ENCODE results near the gene DNASE1L1. TPM values are rescaled to one million over a fixed set of nuclear protein-coding genes. Genes with fewer than 3 reads are reported as not detected.
"Not testable (repeated sequence)": the region's sequence is repeated elsewhere in the genome, so short reads cannot be mapped to it uniquely, and the experiment has no call there.

Gene DNASE1L1
- total RNA-seq, 1 donor from 2014 or later: 13.5 TPM

DNA sequence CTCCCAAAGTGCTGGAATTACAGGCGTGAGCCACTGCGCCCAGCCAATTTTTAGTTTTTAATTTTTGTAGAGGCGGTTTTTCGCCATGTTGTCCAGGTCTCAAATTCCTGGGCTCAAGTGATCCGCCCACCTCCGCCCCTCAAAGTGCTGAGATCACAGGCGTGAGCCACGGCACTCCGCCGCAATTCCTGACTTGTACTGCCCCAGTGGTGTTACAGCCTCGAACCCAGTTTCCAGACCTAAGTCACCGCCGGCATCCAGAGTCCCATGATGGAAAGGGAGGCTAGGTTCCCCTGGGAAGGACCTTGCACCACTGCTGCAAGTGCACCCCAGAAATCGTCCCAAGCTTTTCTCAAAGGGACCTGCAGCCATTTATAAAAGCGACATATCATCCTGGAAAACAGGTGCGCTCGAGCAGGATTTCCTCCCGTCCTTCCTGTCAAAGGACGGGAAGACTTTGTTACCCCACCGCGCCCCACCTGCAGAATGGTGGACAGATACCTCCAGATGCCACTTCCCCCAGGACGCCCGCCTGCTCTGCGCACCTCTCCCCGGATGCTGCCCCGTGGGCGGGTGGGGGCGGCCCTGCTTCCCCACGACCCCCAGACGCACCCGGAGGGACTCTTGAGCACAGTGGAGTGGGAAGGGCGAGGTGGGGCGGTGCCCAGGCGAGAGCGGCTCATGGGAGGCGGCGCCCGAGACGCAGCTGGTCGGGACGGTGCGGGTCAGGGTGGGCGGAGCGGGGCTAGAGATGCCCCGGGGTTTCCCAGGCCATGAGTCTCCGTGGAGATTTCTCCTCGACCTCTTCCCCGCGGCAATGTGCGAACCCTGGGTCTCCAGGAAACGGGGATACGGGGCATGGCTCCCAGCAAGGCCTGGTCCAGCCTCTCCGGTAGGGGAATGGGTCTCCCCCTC, 11.8 kb downstream of the DNASE1L1 start:
- Mint-ChIP-seq H3K4me3 (peak overlapping the region; percentile 92), H3K36me3 (ENCODE audit: low read depth) (peaks cover 35% of the 10 kb centered on the region), H3K4me1 (peaks cover 11% of the 10 kb centered on the region), H3K27ac (peak overlapping the region; percentile 100), H3K27me3 (no peaks in the 10 kb centered on the region), H3K9me3 (no peaks in the 10 kb centered on the region)
- intact Hi-C loops (cut with micrococcal nuclease): loop anchor here (5.0 kb wide), 2 partner anchors 40 to 80 kb away; partner anchors contain the start of genes GDI1 and LAGE3
- DNase-seq: peak; percentile 89

DNA sequence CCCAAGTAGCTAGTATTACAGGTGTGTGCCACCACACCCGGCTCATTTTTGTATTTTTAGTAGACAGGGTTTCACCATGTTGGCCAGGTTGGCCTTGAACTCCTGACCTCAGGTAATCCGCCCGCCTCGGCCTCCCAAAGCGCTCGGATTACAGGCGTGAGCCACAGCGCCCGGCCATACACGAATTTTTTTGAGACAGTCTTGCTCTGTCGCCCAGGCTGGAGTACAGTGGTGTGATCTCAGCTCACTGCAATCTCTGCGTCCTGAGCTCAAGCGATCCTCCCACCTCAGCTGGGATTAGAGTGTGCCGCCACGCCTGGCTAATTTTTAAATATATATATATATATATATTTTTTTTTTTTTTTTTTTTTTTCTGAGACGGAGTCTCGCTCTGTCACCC, 12.7 kb downstream of the DNASE1L1 start:
- Mint-ChIP-seq H3K36me3 (ENCODE audit: low read depth) (peaks cover 33% of the 10 kb centered on the region), H3K4me3 (peak overlapping the region; percentile 92), H3K4me1 (peaks cover 11% of the 10 kb centered on the region)
- not testable (repeated sequence) for DNase-seq, H3K27me3 Mint-ChIP-seq, H3K9me3 Mint-ChIP-seq, H3K27ac Mint-ChIP-seq
- intact Hi-C loops (cut with micrococcal nuclease): loop anchor here (5.0 kb wide), 2 partner anchors 41 to 81 kb away; partner anchors contain the start of genes GDI1 and LAGE3

DNA sequence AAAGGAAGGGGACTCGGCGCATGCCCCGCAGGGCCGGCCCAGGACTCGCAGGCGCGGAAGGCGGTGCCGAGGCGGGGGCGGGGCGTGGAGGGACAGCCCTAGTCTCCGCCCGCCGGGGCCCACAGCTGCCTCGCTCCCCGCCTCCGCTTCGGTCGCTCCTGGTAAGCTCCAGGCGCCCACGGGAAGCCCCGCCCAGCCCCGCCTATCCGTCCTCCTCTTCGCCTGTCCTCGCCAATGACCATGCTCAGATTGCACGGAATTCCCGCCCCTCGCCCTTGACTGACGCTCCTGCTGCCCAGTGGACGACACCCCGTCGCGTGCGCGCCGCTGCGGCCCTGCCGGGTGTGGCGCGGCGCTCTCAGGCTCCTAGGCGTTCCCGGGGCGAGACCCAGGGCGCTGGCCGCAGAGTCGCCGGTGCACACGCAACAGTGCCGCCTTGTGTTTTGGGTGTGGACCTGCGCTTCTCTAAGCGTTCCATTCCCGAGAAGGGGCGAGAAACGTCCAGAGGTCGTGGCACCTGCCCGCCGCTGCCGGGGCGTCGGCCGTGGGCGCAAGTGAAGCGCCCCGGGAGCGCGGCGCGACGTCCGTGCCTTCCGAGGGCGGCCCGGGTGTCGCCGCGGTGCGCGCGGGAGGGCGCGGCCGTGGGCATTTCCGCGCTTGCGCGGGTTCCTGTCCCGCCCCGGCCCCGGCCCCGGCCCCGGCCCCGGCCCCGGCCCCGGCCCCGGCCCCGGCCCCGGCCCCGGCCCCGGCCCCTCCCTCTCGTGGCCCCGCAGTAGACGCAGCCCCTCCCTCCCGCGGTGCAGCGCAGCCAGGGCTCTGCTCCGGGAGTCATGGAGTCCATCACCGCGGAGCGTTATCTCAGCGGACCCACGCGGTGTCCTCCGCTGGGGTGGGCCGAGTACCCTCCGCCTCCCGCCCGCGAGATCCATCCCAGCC, 19.0 kb downstream of the DNASE1L1 start:
- H3K4me3 Mint-ChIP-seq; H3K27ac Mint-ChIP-seq; H3K9me3 Mint-ChIP-seq; H3K27me3 Mint-ChIP-seq; intact Hi-C loops (cut with micrococcal nuclease); H3K36me3 Mint-ChIP-seq (ENCODE audit: low read depth); H3K4me1 Mint-ChIP-seq: not testable (repeated sequence)
- DNase-seq: peak; percentile 80

DNA sequence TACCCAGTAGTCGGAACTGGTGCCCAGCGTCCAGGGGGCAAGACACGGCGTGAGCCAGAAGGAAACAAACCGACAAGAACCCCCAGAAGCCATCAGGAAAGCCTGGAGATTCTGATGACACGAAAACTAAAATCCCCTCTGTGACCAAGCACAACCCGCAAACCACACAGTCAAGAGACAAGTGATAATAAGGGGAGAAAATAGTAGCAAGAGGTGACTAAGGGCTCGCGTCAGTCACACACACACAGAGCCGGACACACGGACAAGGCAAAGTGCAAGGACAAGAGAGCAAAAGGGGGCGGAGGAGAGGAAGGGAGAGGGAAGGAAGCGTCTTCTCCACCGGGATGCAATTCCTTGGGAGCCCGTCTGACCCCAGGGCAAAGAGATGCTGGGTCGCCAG, 20.4 kb downstream of the DNASE1L1 start:
- H3K9me3 Mint-ChIP-seq; H3K4me1 Mint-ChIP-seq; H3K27ac Mint-ChIP-seq; intact Hi-C loops (cut with micrococcal nuclease); DNase-seq; H3K27me3 Mint-ChIP-seq; H3K4me3 Mint-ChIP-seq; H3K36me3 Mint-ChIP-seq (ENCODE audit: low read depth): not testable (repeated sequence)

DNA sequence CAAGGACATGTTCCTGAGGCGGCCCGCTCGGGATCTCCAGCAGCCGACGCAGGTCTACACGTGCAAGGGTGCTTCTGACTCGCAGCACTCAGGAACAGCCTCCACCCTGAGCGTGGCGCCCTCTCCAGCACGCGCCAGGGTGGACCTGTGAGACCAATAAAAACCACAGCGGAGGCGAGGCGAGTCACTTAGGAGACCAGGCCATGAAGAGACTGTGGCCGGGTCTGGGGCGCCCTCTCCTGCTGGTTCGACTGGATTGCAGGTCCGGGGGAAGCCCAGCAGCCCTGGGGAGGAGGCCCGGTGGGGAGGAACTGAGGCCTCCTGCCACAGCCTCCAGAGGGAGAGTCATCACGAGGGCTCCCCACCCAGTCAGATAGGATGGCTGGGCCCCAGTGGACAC, 21.0 kb downstream of the DNASE1L1 start:
- H3K36me3 Mint-ChIP-seq (ENCODE audit: low read depth); H3K4me3 Mint-ChIP-seq; intact Hi-C loops (cut with micrococcal nuclease); H3K27me3 Mint-ChIP-seq; H3K27ac Mint-ChIP-seq; DNase-seq; H3K4me1 Mint-ChIP-seq; H3K9me3 Mint-ChIP-seq: not testable (repeated sequence)

DNA sequence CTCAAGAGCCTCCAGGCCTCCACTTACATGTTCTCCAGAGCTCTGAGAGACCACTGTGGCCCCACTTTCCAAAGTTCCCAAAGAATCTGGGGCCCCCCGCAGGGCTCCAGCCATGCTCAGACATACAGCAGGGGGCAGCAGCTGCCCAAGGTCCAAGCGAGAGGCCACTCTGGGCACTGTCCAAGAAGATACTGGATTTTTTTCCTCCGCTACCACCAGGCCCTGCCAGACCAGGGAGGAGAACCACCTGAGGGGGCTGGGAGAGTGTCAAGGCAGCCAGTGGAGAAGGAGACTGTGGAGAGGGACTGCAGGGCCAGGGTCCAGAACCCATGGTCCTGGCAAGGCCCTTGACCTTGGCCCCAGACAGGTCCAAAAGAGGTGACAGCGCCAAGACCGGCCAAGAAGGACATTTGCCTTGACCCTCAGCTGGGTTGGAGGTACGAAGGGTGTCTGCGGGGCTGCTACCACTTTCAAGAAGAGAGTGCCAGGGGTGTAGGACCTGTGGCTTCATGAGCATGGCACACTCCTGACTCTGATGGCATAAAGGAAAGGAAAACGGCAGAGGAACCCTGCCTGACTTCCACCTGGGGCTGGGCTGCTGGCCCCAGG, 24.7 kb downstream of the DNASE1L1 start:
- peaks cover 15% of the 10 kb centered on the region for H3K36me3 Mint-ChIP-seq (ENCODE audit: low read depth)
- DNase-seq: no peak
- H3K4me1 Mint-ChIP-seq: peaks cover 10% of the 10 kb centered on the region
- H3K27me3 Mint-ChIP-seq: no peaks in the 10 kb centered on the region
- no peak overlapping the region for H3K27ac Mint-ChIP-seq
- no peaks in the 10 kb centered on the region for H3K9me3 Mint-ChIP-seq
- intact Hi-C loops (cut with micrococcal nuclease): no loop called here
- H3K4me3 Mint-ChIP-seq: no peak overlapping the region

DNA sequence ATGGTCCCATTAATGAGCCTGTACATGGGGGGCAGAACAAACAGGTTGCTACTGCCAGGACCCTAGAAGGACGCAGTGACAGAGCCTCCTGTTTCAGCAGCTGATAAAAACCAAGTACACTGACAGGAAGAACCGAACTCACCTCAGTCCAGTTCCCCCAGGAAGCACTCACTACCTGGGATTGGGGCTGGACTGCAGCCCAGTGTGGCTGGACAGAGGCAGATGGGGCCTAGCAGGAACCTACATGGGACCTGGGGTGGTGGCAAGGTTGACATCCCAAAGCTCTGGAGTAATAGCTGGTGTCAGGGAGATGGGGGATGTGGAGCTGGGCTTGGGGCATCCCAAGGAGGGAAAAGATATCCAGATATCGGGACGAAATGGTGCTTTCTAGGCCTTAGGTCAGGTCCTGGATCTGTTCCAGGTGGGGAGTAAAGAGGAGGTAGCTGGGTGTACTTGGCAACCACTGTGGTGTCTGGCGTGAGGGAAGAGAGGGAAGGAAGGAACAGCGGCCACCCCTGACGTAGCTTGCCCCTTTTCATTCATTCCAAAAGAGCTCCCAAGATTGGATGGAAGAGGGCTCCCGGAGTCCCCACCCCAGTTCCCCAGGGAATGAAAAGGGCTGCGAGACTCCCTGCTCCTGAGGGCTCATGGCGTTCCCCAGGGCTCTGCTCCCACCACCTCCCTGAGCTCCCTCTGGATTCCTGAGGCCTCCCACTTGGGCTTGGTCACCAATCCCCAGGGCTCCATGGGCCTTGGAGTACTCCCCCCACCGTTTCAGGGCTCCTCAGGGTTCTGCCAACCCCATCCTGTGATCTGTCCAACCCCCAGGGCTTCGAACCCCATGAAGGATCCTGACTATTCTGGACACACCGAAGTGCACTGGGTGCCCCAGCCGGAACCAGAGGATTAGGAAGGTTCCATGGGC, 25.4 kb downstream of the DNASE1L1 start:
- H3K27me3 Mint-ChIP-seq: no peaks in the 10 kb centered on the region
- DNase-seq: no peak
- H3K4me3 Mint-ChIP-seq: no peak overlapping the region
- peaks cover 15% of the 10 kb centered on the region for H3K36me3 Mint-ChIP-seq (ENCODE audit: low read depth)
- H3K27ac Mint-ChIP-seq: no peak overlapping the region
- peaks cover 10% of the 10 kb centered on the region for H3K4me1 Mint-ChIP-seq
- H3K9me3 Mint-ChIP-seq: no peaks in the 10 kb centered on the region
- intact Hi-C loops (cut with micrococcal nuclease): no loop called here

DNA sequence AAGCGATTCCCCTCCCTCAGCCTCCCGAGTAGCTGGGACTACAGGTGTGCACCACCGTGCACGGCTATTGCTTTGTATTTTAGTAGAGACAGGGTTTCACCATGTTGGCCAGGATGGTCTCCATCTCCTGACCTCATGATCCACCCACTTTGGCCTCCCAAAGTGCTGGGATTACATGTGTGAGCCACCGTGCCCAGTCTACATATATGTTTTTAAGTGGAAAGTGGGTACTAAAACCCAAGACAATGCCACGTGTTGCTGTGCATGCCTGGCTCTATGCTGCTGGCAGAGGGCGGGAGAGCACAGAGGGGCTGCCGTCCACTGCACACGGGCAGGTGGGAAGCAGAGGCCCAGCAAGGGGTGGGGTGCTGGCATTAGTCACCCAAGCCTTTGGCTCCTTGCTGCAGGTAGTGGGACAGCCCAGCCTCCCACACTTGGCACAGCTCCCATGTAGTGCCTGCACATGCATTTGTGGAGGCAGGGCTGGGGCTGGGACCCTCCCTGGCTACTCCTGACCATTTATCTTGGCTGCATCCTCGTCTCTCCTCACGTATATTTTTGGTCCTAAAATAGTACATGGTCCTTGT, 26.5 kb downstream of the DNASE1L1 start:
- no peak for DNase-seq
- Mint-ChIP-seq H3K36me3 (ENCODE audit: low read depth) (peaks cover 15% of the 10 kb centered on the region), H3K4me3 (no peak overlapping the region), H3K27me3 (no peaks in the 10 kb centered on the region), H3K9me3 (no peaks in the 10 kb centered on the region), H3K4me1 (peaks cover 10% of the 10 kb centered on the region), H3K27ac (no peak overlapping the region)
- intact Hi-C loops (cut with micrococcal nuclease): no loop called here

DNA sequence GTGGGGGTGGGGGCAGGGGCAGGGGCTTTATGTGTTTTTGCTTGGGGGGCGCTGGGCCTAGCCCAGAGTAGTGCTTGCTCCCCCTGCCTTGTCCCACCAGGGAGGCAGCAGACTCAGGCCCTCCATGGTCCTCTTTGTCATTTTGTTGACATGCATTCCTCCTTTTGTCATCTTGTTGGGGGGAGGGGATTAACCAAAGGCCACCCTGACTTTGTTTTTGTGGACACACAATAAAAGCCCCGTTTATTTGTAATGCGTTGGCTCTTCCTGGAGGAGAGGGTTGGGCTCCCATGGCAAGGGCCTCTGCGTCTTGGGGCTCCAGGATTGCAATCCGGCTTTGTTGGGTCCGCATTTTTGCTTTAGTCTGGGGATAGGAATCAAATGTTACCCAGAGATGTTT, 27.8 kb downstream of the DNASE1L1 start:
- Mint-ChIP-seq H3K4me1 (peaks cover 14% of the 10 kb centered on the region), H3K36me3 (ENCODE audit: low read depth) (peaks cover 15% of the 10 kb centered on the region), H3K27me3 (no peaks in the 10 kb centered on the region), H3K27ac (no peak overlapping the region), H3K4me3 (no peak overlapping the region), H3K9me3 (no peaks in the 10 kb centered on the region)
- intact Hi-C loops (cut with micrococcal nuclease): no loop called here
- DNase-seq: no peak

DNA sequence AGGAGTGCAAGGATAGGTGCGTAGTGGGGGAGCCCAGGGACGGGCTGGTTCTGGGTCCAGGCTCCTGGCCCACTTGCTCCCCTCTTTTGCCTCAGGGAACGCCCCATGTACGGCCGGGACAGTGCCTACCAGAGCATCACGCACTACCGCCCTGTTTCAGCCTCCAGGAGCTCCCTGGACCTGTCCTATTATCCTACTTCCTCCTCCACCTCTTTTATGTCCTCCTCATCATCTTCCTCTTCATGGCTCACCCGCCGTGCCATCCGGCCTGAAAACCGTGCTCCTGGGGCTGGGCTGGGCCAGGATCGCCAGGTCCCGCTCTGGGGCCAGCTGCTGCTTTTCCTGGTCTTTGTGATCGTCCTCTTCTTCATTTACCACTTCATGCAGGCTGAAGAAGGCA, 28.3 kb downstream of the DNASE1L1 start:
- no peak for DNase-seq
- intact Hi-C loops (cut with micrococcal nuclease): no loop called here
- H3K9me3 Mint-ChIP-seq: no peaks in the 10 kb centered on the region
- H3K4me3 Mint-ChIP-seq: peak overlapping the region; percentile 88
- peaks cover 14% of the 10 kb centered on the region for H3K4me1 Mint-ChIP-seq
- H3K27ac Mint-ChIP-seq: peak overlapping the region; percentile 40
- peaks cover 15% of the 10 kb centered on the region for H3K36me3 Mint-ChIP-seq (ENCODE audit: low read depth)
- H3K27me3 Mint-ChIP-seq: no peaks in the 10 kb centered on the region

DNA sequence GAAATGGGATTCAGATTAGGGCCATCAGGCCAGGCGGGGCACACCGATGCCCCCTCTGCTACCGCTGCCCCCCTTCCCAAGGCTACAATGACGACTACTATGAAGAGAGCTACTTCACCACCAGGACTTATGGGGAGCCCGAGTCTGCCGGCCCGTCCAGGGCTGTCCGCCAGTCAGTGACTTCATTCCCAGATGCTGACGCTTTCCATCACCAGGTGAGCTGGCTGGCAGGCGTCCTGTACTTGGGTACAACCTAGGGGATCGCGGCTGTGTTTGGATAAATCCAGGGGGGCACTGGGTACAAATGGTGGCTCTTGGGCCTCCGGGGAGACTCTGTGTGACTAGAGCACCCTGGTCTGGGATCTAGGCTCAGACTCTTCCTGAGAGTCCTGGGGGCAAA, 28.9 kb downstream of the DNASE1L1 start:
- intact Hi-C loops (cut with micrococcal nuclease): no loop called here
- no peaks in the 10 kb centered on the region for H3K9me3 Mint-ChIP-seq
- peak overlapping the region; percentile 88 for H3K4me3 Mint-ChIP-seq
- no peak for DNase-seq
- peaks cover 14% of the 10 kb centered on the region for H3K4me1 Mint-ChIP-seq
- peak overlapping the region; percentile 84 for H3K27ac Mint-ChIP-seq
- peaks cover 15% of the 10 kb centered on the region for H3K36me3 Mint-ChIP-seq (ENCODE audit: low read depth)
- H3K27me3 Mint-ChIP-seq: no peaks in the 10 kb centered on the region

DNA sequence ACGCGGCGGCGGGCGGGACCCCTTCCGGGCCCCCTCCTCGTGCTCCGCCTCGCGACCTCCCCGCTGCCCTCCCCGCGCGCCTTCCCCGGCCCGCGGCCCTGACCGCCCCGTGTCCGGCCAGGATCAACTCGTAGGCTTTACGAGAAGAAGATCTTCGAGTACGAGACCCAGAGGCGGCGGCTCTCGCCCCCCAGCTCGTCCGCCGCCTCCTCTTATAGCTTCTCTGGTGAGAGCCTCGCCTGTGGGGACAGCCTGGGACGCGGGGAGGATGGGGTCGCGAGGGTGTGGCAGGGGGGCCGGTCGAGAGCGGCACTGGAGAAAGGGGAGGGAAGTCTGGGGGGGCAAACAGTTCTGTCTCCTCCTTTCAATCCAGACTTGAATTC, 29.5 kb downstream of the DNASE1L1 start:
- peaks cover 15% of the 10 kb centered on the region for H3K36me3 Mint-ChIP-seq (ENCODE audit: low read depth)
- intact Hi-C loops (cut with micrococcal nuclease): loop anchor here (5.0 to 10.0 kb wide), 3 partner anchors 98 to 645 kb away; partner anchors contain the start of genes F8, FAM3A, FUNDC2 and LAGE3
- no peak for DNase-seq
- H3K9me3 Mint-ChIP-seq: no peaks in the 10 kb centered on the region
- H3K4me3 Mint-ChIP-seq: peak overlapping the region; percentile 88
- peak overlapping the region; percentile 84 for H3K27ac Mint-ChIP-seq
- no peaks in the 10 kb centered on the region for H3K27me3 Mint-ChIP-seq
- peaks cover 14% of the 10 kb centered on the region for H3K4me1 Mint-ChIP-seq

Data from activated CD4-positive, alpha-beta T cell treated with anti-CD3 and anti-CD28 coated beads, Interleukin-2, amount 10 ng/mL, durations not matched to agents 24 days and 14 days (primary cell).